ENCODE data around the gene CROCC2.
A peak's percentile ranks its signal among the peaks of the same experiment; 100 is the strongest.

CROCC2 gene

GRCh38 chr2:240911641-240912265 is 5.6 kb downstream of the CROCC2 start:
- DNase-seq, result no peak

DNA sequence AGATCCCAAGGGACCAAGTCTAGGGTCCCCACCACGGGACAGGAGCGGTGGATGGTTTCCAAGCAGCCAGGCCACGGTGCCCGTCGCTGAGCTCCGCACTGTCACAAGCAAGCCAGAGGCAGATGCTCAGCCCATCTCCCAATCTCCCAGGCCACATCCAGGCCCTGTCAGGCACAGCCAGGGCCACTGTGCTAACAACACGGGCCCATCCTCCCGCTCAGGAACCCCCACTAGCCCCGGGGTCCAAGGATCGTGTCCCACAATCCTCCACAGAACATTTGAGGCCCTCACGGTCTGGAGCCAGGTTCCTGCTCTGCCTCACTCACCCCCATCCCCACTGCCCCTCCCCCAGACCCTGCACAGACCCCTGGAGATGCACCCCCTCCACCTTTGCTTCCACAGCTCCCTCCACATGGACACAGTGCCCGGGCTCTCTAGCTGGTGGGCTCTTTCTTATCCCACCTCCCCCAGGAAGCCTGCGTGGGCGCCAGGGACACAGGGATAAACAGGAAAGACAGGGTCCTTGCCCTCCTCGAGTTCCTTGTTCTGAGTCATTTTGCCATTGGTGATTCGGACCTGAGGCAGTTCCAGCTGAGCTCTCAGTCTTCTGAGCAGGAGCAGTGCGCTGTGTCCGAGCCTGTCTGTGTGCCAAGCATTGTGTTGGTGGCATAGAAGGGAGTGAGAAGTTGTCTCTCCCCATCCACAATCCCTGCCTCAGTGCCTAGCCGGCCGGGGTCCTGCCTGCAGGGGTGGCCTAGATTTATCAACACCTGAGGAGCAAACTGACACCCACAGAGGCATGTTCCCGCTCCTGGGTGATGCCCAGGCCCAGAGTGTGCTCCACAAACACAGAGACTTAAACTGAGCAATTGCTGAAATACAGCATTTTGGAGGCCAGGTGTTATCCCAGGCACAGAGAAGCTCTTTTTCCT is 7.0 kb downstream of the CROCC2 start:
- DNase-seq, result no peak

- DNase-seq, result peak; percentile 7 to 62
Observed at GRCh38 chr2:240913810-240914644, 7.9 kb downstream of the CROCC2 start.

- no peak for DNase-seq
Observed at GRCh38 chr2:240914645-240915525, 8.7 kb downstream of the CROCC2 start.

- no peak for DNase-seq
Observed at GRCh38 chr2:240915526-240916341, 9.6 kb downstream of the CROCC2 start.

GRCh38 chr2:240916571-240917008 is 10.5 kb downstream of the CROCC2 start:
- no peak for DNase-seq

DNA sequence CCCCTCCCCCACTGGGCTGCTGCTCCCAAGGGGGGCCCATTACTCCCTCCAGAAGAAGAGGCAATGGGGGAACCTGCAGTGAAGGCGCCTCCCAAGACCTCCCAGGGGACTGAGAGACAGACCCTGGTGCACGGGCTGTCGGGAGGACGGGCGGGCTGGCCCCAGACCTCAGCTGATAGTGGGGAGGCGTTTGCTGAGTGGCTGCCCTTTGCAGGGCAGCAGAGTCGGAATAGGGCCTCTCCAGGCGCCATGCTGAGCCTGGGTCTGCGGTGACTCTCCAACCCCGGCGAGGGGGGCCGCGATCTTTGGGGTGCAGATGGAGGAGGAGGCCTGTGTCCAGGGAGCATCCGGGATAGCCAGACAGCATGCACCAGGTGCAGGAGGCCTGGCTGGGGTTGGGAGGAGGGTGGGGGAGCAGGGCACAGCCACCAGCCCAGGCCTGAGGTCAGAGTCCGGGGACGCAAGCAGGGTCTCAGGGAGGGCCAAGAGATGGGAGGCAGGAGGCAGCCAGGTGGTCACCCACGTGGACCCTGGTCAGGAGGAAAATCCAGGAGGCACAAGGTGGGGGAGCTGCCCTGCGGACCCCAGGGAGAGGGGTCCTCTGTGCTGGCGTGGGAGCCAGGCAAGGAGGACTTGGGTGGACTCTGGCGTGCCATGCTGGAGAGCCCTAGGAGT is 11.0 kb downstream of the CROCC2 start:
- DNase-seq, result no peak

DNA sequence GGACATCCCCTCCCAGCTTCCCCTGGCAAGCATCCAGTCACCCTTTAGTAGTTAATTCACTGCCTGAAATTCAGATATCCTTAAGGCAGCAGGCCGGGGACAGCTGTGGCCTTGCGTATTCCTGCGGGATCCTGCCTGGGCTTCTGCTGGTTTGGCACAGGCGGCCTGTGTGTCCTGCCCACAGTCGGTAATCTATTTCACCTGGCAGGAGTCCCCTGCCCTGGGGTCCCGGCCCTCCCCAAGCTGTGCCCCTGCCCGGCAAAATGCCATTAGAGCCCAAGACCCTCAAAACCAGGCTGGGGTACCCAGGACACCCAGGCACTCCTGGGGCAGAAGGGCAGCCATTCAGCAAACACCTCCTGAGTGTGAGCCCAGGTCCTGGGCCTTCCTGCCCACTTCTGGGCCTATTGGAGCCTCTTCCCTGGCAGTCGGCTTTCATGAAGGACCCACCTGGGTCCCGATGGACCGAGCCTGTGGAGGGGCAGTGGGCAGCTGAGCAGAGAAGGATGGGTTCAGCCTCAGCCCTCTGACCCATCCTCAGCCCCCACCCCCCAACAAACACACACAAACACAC is 11.6 kb downstream of the CROCC2 start:
- DNase-seq, result no peak

DNA sequence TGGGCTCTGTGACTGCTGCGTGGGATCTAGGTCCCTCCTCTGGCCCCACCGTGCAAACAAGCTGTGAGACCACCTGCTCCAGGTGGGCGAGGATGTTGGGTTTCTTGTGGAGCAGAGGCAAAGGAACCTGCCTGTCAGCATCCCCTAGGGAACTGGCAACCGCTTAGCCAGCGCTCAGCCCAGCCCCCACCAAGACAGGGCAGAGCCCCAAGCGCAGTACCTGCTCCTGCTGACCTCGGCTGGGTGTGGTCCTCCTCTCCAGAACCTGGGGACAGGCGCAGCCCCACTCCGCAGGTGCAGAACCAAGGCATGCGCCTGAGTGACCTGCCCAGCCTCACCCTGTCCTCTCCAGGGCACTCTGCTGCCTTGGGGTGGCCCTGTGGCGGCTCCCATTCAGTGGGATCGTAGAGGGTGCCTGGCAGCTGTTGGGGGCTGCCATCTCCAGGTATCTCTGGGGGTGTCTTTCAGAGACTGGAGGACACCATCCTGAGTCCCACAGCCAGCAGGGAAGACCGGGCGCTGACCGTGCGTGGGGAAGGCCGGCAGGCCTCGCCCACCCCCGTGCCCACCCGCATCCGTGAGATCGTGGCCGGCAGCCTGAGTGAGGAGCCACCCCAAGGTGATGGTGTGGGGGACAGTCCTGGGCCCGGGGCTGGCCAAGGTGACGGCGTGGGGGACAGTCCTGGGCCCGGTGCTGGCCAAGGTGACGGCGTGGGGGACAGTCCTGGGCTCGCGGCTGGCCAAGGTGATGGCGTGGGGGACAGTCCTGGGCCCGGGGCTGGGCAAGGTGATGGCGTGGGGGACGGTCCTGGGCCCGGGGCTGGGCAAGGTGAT is 12.3 kb downstream of the CROCC2 start:
- DNase-seq, result no peak

DNA sequence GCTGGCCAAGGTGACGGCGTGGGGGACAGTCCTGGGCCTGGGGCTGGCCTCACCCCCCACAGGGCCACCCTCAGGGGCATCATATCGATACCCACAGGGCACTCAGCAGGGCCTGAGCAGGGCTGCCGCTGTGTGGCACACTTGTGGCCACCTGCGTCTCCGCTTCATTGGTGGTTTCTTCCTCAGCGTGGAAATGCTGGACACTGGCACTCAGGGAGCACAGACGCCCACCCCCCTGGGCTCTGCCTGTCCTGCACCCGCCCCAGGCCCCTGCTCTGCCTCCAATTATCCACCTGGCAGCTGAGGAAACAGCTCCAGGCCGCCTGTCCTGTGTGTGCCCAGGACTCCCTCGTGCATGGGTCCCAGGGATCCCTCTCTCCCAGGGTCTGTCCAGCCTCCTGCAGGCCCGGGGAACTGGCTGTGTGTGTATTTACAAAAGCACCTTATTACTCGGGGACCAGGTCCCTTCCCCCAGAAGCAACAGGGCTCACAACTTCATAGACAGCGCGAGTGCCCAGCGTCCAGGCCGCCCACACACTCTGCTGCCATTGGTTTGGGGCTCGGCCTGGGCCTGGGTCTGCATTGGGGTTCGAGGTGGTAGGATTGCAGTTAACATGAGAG is 13.1 kb downstream of the CROCC2 start:
- no peak for DNase-seq

- no peak for DNase-seq
Observed at GRCh38 chr2:240919786-240920782, 13.9 kb downstream of the CROCC2 start.

DNA sequence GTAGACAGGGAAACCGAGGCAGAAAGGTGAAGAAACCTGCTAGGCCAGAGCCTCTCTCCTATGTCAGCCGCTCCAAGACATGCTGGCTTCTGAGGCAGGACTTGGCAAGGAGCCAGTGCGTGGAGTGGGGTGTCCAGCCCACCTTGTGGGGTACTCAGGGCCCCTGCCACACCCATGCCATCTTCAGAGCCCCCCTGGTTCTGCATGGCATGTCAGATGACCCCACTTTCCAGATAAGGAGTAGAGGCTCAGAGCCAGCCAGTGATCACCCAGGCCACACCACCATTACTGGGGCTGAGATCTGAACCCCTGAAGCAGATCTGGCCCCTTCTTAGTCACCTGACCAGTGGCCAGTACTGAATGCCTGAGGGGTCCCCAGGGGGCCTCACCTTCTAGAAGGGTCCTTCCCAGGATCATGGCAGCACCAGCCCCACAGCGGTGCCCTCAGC is 14.7 kb downstream of the CROCC2 start:
- no peak for DNase-seq

DNA sequence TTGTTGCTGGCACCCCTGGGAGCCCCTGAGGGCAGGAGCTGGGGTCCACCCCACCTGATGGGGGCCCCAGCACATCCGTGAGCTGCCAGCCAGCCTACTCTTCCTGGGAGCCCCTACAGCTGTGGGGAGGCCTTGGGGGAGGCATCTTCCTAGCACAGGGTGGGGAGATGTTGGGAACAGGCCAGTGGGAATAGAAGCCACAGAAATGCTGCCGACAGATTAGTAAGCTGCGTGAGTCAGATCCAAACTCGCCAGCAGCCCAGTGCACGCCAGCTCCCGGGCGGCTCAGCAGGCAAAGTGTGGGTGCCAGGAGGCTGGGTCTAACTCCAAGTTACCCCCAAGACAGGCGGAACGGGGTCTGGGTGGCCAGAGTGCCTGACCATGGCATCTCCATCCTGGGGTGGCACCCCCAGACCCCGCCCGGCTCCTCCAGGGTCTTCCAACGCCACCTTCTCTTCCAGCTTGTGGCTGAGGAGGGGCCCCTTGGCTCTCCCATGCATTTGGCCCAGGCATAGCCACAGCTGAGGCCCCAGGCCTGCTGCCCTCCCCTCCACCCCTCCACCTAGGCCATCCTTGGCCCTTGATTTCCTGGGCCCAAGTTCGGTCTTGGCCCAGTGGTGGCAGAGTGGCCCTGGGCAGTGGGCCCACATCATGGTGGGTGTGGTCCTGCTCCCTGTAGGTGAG is 15.3 kb downstream of the CROCC2 start:
- no peak for DNase-seq

- DNase-seq, result no peak
Observed at GRCh38 chr2:240921995-240922244, 15.8 kb downstream of the CROCC2 start.

DNA sequence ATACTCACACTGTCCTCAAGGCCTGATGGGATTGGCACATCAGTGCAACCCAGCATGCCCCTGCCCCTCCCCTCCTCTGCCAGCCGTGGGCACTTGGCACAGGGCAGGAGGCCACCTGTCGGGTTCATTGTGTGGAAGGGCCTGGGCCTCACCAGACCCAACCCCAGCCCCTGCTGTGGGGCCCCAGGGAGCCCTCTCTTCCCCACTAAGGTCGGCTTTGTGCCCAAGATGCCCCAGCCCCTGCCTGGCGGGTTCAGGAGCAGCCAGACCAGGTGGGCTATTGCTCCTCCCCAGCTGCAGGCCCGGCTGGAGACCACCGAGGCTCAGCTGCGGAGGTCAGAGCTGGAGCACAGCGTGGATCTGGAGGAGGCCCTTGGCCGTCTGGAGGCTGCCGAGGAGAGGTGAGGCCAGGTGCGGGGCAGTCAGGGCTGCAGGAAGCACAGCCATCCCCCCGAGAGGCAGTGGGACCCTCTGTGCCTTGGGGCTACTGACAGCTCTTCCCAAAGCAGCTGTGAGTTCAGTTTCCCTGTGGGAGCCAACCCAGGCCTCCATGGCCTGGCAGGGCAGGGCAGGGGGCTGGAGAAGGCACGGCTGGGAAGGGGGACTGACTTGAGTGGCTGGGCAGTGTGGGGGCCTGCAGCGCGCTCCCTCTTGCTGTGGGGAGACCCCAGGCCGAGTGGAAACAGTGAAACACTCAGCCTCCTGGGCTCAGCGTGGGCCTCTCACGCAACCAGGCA is 16.3 kb downstream of the CROCC2 start:
- DNase-seq, result no peak

- DNase-seq, result no peak
Observed at GRCh38 chr2:240922982-240923537, 16.9 kb downstream of the CROCC2 start.

All from inflammatory macrophage treated with lipopolysaccharide for 1 hour (primary cell).